IPS-18c (cell line): Measurements from ENCODE around the gene TRIOBP.

ENCODE experiments used
- H3K4me3 ChIP-seq: 2 replicates; pipeline ENCODE4 v1.7.0; 2013; ENCODE audit warnings: low read depth, mild to moderate bottlenecking, low read length, moderate library complexity; ENCODE audit not compliant: insufficient read depth
- H3K9me3 ChIP-seq: one replicate; pipeline ENCODE4 v1.6.1; 2013; ENCODE audit warnings: mild to moderate bottlenecking, low read length, moderate library complexity; ENCODE audit not compliant: control insufficient read depth, insufficient read depth

TRIOBP gene

DNA sequence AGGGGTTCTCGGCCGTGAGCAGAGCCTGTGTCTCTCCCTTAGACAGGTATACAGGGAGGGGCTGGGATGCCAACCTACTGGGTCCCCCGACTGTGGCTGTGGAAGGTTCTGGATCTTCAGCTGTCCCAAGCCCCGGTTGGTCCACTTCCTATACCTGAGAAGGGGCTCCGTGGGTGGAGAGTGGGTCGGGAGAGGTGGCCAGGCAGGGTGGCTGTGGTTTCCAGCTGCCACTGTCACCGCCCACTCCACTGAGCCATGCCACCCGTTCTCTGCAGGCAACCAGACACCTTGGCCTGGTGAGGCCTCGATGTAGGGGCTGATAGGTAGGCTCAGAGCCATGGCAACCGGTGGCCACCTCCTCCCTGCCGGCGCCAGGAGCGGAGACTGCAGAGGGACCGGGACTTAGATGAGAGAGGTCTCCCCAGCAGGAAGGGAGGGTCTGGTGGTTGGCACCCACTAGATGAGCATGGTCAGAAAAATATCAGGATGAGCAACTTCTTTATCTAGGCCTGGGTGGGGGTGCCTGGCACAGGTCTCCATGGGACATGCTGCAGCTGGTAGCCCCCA lies 53.8 kb downstream of the TRIOBP start:
- Histone ChIP-seq H3K4me3 (no peak overlapping the region), H3K9me3 (peaks cover 2% of the 10 kb centered on the region)

DNA sequence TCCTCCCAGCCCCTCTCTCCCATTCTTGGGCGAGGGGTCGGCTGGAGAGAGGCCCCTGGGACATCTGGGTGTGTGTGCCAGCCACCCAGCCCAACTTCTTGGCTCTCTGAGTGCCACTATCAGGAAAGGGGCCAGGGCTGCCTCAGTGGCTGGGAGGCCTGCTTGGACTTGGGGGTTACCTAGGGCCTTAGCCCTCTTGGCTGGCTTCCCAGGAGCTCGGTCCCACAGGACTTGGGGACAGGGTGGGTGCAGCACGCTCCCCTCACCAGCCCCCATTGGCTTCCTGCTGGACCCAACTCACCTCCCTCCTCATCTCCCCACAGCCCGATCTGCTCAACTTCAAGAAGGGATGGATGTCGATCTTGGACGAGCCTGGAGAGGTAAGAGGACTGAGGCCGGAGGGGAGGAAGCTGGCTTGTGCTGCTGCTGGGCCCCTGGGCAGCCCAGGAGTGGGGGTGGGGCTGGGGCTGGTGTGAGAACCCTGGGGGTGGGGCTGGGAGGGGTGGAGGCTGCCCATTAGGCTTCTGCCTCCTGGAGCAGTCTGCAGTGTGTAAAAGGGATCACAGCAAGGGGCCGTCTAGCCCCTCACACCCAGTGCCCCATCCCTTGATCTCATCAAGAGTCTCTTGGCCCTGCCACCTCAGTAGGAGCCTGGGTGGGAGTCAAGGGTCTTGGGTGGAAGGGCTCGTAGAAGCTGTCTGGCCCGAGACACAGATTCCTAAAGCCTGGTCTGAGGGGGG lies 54.8 kb downstream of the TRIOBP start:
- no peak overlapping the region for H3K4me3 ChIP-seq

DNA sequence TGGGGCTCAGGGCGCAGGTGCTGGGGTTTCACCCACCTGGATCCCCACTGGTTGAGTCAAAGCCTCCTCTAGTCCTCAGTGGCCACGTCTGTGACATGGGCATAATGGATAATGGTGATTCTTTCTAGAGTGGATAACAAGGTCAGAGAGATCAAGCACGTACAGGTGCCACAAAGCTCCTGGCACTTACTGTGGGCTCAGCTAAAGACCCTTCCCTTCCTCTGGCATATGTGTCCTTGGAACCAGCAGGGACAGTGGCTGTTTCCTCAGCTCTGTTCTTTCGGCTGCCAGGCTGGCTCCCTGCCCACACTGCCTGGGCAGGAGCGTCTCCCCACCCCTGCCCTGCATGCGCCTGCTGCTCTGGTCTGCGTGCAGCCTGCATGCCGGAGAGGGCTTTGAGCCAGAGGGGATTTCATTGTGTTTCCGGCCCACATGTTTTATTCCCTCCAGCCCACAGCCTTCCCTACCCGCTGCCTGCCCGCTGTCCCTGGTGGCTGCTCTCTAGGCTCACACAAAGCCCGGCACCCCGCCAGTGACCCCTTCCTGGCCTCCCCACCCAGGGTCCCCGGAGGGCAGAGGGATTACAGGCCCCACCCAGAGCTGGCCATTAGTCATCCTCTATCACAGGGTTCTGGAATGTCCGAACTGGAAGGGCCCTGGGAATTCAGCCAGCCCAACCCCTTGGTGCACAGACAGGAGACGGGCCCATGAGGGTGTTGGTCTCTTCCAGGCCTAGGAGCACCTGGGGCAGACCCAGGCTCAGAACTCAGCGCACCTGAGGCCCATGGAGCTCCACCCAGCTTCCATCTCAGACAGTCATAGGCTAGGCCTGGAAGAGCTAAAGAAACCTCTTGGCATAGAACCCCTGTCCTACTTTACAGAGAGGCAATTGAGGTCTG lies 55.6 kb downstream of the TRIOBP start:
- H3K9me3 ChIP-seq, result peaks cover 2% of the 10 kb centered on the region
- no peak overlapping the region for H3K4me3 ChIP-seq

More for the DNA sequence above, 54.8 kb downstream of the TRIOBP start:
- H3K9me3 ChIP-seq, result peaks cover 2% of the 10 kb centered on the region

DNA sequence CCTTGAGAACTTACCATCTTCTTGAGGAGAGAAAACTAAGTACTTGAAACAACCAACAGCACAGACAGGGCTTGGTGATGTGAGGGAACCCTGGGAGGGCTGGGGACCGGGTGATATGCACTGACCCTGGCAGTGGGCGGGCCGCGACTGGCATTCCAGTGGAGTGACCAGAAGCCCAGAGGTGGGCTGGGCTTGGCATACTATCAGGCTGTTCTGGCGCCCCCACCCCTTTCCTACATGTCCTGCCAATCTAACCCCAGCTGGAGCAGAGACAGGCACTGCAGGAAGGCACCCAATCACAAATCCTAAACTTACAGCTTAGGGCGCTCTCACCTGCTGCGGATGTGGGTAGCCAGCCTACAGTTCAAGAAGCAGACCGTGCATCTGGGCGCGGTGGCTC lies 56.9 kb downstream of the TRIOBP start:
- Histone ChIP-seq H3K4me3 (no peak overlapping the region), H3K9me3 (peaks cover 2% of the 10 kb centered on the region)

DNA sequence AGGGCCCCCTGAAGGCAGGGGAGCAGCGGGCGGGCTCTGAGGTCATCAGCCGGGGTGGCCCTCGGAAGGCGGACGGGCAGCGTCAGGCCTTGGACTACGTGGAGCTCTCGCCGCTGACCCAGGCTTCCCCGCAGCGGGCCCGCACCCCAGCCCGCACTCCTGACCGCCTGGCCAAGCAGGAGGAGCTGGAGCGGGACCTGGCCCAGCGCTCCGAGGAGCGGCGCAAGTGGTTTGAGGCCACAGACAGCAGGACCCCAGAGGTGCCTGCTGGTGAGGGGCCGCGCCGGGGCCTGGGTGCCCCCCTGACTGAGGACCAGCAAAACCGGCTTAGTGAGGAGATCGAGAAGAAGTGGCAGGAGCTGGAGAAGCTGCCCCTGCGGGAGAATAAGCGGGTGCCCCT lies 60.8 kb downstream of the TRIOBP start:
- H3K9me3 ChIP-seq, result peaks cover 2% of the 10 kb centered on the region
- no peak overlapping the region for H3K4me3 ChIP-seq

DNA sequence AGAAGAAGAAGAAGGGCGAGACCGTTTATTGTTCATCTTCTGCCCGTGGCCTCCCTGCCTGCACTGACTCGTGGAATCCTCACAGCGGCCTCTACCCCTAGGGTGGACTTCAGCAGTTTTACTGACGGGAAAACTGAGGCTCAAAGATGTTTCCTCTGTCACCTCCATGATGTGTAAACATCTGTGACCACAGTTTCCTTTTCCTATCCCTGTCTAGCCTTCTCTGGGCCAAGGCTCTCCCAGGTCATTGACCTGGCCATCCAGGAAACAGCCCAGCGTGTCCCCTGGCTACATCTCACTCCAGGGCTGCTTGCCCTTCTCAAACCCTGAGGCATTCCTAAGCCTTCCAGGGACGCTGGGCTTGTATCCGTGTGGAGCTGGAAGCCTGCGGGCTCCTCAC lies 61.8 kb downstream of the TRIOBP start:
- H3K9me3 ChIP-seq, result peaks cover 2% of the 10 kb centered on the region
- H3K4me3 ChIP-seq, result no peak overlapping the region

DNA sequence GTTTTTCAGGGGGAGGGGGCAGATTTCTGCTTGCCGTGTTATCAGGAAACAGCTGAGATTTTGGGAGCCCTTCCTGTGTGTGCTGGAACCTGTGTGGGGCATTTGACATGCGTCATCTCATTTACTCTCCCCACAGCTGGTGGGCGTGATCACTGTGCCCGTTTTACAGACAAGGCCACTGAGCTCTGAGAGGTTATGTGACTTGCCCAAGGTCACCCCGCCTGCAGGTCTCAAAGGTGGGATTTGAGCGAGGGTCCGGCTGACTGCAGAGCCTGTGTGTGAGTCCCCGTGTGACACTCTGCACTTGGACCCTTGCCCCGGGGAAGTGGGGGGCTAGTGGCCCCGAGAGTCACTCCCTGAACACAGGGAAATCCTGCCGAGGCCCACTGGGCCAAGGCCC lies 62.4 kb downstream of the TRIOBP start:
- H3K4me3 ChIP-seq, result no peak overlapping the region
- H3K9me3 ChIP-seq, result peaks cover 2% of the 10 kb centered on the region

DNA sequence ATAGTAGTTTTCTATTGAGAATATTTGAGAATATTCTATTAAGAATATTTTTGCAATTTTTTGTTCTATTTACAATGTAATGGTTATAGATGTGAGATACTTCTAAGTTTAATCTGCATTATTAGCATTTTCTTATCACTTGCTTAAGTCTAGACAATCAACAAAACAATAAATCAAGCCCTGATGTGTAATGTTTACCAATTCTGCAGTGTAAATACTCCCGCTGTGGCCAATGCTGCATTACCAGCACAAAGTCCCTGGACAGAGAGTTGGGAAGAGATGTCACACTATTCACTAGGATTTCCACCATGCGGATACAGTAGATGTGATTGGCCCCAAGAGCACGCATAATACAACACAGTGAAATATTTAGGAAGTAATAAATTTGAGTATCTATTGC lies 63.3 kb downstream of the TRIOBP start:
- Histone ChIP-seq H3K4me3 (no peak overlapping the region), H3K9me3 (peaks cover under 1% of the 10 kb centered on the region)

DNA sequence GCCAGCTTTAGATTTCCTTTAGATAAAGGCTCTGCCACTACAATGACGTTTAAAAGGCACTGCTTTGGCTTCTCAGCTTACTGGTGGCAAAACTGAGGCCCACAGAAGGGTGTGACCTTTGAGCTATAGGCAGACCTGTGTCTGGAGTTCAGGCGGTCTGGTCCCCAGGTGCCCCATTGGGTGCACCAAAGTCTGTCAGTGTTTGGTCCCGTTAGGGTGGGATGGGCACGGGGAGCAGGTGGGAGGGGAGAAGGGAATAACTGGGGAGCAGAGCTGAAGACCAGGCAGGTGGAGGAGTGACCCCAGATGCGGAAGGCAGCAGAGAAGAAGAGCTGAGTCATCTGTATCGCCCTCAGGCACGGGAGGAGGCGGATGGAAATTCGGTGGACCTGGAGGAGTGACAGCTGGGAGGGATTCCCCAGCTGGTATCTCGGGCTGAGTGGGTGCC lies 65.6 kb downstream of the TRIOBP start:
- Histone ChIP-seq H3K9me3 (no peaks in the 10 kb centered on the region), H3K4me3 (no peak overlapping the region)

DNA sequence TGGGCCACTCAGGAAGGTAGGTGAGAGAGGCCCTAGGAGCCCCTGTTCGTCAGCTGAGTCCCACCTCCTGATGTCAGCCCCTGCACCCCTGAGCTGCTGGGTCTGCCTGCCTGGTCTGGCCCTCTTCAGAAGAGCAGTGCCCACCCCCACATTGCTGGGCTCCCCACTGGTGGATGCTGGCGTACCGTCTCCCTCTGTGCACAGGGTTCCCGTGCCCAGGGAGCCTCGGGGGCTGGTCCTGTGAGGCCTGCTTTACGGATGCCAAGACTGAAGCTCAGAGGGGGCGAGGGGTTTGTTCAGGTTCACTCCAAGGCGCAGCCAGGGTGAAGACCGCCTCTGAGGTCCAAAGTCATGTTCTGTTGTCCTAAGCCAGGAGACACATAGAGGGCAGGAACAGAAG lies 66.2 kb downstream of the TRIOBP start:
- H3K9me3 ChIP-seq, result no peaks in the 10 kb centered on the region
- no peak overlapping the region for H3K4me3 ChIP-seq

DNA sequence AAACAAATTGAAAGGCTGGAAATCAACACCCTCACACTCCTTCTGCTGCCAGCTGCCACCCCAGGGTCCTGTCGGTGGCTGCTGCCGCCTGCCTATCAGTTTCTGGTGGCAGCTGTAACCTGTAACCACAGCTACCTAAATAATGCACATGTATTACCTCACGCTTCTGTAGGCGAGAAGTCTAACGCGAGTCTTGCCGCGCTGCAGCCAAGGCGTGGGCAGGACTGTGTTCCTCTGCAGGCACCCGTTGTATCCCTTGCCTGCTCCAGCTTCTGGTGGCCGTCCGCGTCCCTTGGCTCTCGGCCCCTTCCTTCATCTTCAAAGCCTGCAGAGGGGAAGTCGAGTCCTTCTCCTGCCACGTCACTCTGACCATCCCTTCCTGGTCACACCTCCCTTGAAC lies 66.8 kb downstream of the TRIOBP start:
- no peak overlapping the region for H3K4me3 ChIP-seq
- no peaks in the 10 kb centered on the region for H3K9me3 ChIP-seq

DNA sequence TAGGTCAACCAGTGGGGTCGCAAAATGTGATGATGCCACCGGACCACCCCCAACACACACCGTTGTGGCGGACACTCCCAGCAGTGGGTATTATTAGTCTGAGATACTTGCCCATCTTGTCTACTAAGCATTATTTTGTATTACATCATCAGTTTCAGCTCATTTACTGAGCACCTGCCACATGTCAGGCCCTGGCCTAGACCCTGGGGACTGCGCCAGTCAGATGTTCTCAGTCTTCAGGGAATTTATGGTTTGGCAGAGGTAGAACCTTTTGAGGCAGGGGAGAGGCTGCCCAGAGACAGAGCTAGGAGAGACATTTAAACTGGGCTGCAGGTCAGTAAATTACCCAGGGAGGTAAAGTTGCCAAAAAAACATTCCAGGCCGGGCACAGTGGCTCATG lies 67.8 kb downstream of the TRIOBP start:
- Histone ChIP-seq H3K9me3 (no peaks in the 10 kb centered on the region), H3K4me3 (no peak overlapping the region)

DNA sequence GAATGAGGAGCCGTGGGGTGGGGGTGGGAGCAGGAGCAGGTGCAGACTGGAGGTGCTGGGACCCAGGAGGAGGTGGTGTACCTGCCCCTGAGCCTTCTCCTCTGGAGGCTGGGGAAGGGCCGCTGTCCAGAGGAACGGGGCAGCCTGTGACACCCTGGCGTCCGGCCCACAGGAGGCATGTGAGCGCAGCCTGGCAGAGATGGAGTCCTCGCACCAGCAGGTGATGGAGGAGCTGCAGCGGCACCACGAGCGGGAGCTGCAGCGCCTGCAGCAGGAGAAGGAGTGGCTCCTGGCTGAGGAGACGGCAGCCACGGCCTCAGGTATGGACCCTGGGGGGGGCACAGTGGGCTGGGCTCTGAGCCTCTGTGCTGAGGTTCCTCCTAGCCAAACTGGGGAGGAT lies 68.7 kb downstream of the TRIOBP start:
- Histone ChIP-seq H3K4me3 (no peak overlapping the region), H3K9me3 (no peaks in the 10 kb centered on the region)

DNA sequence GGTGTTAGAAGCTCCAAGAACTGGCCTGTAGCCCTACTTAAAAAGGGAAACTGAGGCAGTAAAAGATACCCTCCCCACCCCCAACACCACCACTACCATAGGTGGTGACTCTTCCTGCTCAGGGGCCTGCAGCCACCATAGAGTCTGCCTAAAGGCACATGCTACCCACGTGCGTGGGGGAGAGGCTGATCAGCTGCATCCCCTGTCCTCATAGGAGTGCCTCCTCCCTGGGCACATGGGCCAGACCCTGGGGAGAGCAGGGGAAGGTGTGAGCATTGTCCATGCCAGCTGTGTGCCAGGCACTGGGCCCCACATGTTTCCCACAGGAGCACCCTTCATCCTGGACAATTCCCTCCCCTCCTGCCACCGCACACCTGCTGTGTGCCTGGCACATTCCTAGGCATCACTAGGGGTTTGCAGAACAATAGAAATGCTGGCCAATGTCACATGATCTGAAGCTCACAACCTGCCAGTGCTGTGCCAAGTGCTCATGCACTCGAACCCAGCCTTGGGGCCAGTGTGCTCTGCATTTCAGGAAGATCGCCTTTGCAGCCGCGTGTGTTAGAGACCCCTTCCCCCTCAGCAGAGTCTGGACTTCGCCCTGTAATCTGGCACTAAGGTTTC lies 69.2 kb downstream of the TRIOBP start:
- Histone ChIP-seq H3K9me3 (no peaks in the 10 kb centered on the region), H3K4me3 (no peak overlapping the region)

DNA sequence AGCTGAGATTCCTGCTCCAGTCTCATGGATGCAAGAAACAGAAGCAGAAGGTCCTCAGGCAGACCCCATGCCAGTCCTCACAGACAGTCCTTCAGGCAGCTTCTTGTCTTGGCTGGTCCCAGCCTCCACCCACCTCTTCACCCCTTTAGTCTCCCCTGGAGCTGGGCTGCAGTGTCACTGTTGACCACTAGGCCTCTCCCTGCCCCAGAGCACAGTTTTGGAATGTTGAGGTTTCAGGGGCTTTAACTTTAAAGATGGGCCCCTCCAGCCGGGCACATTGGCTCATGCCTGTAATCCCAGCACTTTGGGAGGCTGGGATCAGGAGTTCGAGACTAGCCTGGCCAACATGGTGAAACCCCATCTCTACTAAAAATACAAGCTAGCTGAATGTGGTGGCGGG lies 71.4 kb downstream of the TRIOBP start:
- Histone ChIP-seq H3K4me3 (no peak overlapping the region), H3K9me3 (no peaks in the 10 kb centered on the region)

DNA sequence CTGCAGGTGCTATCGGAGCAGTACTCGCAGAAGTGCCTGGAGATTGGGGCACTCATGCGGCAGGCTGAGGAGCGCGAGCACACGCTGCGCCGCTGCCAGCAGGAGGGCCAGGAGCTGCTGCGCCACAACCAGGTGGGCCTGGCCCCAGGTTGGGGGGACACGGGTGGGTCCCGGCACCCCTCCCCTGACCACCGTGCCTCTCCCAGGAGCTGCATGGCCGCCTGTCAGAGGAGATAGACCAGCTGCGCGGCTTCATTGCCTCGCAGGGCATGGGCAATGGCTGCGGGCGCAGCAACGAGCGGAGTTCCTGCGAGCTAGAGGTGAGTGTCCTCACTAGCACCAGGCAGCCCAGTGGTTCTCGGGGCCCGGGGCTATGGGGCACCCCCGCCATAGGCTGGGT lies 72.2 kb downstream of the TRIOBP start:
- Histone ChIP-seq H3K4me3 (no peak overlapping the region), H3K9me3 (no peaks in the 10 kb centered on the region)

DNA sequence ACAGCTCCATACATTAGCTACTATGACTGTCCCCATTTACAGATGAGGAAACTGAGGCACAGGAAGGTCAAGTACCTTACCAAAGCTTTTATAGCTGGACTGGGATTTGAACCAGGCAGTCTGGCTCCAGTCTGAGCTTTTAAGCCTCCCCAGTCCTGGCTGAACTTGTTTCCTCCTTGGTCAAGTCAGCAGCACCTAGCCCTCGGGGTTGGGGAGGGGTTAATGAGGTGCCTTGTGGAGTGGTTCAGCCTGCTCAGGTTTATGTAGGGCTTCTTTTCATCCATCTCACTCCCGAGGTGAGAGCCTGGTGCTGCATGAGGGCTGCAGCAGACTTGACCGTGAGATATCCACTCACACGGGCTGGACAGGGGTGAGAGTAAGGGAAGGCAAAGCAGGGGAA lies 74.2 kb downstream of the TRIOBP start:
- no peak overlapping the region for H3K4me3 ChIP-seq
- no peaks in the 10 kb centered on the region for H3K9me3 ChIP-seq
